Inflammatory macrophage treated with lipopolysaccharide for 4 hours (primary cell): ENCODE measurements around the gene PAM16.

Experiments
- DNase-seq: peaks from one replicate; pipeline ENCODE4 v3.0.0-alpha.2; 2020

PAM16 gene

DNA sequence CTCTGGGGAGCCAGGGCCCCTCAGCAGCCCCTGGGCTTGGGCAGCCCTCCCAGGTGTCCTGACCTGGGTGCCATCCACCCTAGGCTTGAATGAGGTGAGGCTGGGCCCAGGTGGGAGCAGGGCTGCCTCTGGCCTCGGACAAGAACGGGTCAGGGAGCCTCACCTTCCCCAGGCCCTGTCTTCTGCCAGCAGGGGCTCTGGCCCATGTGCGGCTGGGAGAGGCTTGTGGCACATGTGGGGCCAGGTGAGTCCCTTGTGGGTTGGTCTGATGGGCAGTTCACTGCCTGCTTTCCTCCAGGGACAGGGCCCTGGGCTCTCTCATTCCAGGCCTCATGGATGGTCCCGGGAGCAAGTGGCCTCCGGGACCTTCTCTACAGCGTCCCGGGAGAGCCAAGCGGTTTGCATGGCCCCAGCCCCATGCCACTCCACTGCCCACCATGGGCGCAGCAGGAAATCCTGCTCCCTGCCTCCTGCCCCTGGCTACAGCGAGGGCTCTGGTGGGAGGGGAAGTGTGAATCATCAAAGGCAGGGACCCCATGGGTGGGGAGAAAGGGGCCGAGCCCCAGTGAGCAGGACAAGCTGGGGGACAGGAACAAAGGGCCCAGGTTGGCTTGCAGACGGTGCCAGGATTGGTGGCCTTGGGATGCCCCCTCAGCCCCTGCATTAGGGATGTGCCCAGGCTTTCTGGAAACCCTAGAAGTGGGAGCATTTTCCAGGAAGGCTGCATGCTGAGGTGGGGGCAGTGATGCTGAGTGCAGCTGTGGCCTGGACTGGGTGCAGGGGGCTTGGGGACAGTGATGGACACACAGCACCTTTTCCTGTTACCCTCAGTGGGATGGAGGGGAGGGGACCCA, 32.7 kb upstream of the PAM16 start:
- no peak for DNase-seq

- no peak for DNase-seq
Observed at GRCh38 chr16:4382795-4383357, 31.8 kb upstream of the PAM16 start.

DNA sequence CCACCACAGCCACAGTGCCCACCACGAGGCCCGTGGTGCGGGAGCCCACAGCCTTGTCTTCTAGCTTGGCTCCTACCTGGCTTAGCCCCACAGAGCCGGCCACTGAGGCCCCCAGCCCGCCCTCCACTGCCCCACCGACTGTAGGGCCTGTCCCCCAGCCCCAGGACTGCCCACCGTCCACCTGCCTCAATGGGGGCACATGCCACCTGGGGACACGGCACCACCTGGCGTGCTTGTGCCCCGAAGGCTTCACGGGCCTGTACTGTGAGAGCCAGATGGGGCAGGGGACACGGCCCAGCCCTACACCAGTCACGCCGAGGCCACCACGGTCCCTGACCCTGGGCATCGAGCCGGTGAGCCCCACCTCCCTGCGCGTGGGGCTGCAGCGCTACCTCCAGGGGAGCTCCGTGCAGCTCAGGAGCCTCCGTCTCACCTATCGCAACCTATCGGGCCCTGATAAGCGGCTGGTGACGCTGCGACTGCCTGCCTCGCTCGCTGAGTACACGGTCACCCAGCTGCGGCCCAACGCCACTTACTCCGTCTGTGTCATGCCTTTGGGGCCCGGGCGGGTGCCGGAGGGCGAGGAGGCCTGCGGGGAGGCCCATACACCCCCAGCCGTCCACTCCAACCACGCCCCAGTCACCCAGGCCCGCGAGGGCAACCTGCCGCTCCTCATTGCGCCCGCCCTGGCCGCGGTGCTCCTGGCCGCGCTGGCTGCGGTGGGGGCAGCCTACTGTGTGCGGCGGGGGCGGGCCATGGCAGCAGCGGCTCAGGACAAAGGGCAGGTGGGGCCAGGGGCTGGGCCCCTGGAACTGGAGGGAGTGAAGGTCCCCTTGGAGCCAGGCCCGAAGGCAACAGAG, 31.0 kb upstream of the PAM16 start:
- DNase-seq = no peak

GRCh38 chr16:4381072-4381934, 30.2 kb upstream of the PAM16 start:
- no peak for DNase-seq

DNA sequence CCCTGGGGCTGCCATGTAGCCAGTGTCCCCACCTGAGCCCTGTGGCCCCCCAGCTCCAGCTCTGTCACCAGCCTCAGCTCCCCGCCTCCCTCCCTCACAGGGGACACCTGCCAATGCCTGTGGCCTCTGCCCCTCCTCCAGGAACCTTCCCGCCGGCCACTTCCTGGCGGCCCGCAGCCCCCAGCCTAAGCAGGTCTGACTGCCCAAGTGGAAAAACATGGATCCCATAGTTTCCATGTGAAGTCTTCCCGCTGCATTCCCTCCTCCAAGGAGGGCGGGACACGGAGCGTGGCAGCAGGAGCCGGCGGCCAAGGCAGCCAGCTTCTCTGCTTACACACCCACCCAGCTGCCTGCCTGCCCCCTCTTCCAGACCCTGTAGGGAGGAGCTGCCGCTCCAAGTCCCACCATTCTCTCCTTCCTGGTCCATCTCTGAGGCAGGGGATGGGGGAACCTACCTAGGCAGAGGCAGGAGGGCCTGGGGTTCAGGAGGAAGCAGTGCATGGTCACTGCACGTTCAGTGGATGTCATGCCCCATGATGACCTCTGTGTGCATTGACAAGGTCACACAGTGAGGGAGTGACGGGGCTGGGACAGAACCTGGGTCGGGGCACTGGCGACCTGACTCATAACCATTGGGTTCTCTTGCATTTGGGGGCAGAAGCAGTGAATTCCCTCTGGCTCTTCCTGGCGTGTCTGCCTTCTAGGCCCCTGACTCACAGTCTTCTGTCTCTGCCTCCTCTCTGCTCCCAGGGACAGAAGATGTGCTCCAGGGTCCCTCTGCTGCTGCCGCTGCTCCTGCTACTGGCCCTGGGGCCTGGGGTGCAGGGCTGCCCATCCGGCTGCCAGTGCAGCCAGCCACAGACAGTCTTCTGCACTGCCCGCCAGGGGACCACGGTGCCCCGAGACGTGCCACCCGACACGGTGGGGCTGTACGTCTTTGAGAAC, 29.3 kb upstream of the PAM16 start:
- no peak for DNase-seq

DNA sequence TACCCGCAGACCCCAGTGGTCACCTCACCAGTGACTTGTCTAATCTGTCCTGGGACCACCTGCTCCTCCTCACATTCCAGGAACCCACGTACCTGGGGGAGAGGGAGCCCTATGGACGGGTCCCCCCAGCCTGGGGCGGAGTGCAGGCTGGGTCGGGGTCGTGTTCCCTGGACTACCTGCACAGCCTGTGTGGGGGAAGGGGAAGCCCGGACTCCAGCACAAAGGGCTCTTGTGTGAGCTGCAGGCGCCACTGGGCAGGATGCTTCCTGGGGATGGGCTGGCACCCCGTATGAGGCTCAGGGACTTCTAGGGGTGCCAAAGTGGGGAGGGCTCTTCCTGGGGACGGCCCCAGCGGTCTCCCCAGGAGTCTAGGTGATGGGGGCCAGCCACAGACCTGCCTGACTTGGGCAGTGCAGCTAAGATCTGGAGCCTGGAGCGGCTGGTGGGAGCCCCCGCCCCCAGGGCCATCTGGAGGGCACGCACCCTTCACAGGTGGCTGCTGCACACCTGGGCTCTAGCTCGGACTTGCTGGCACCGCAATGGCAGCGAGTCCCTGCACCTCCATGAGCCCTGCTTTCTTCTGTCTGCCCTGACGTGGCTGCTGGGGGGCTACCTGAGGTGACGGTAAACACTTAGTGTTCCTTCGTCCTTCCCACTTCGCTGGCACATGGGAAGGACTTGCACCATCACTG, 28.0 kb upstream of the PAM16 start:
- DNase-seq = no peak

DNA sequence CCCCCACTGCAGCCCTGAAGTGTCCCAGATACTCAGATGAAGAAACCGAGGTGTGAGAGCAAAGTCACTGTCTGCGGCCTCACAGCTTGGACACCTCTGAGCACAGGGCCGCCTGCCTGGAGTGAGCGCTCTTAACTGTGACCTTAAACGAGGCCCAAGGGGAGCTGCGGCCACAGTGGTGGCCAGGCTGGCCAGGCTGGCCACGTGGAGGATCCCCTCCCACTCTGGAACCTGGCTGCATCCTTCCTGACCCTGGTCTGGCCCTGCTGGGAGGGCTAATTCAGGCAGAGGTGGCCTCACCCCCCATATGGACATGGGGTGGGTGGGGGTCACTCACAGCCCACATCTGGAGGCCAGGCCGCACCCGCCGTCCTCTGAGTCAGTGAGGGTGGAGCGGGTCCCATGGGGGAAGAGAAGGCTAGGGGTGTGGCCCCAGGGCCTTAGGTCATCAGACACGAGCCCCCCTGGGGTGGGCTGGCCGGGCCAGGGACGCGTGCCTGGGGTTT, 27.1 kb upstream of the PAM16 start:
- DNase-seq = no peak

GRCh38 chr16:4377573-4378154, 26.5 kb upstream of the PAM16 start:
- DNase-seq = no peak

- DNase-seq = no peak
Observed at GRCh38 chr16:4376893-4377572, 25.9 kb upstream of the PAM16 start.

- no peak for DNase-seq
Observed at GRCh38 chr16:4376126-4376892, 25.2 kb upstream of the PAM16 start.

DNA sequence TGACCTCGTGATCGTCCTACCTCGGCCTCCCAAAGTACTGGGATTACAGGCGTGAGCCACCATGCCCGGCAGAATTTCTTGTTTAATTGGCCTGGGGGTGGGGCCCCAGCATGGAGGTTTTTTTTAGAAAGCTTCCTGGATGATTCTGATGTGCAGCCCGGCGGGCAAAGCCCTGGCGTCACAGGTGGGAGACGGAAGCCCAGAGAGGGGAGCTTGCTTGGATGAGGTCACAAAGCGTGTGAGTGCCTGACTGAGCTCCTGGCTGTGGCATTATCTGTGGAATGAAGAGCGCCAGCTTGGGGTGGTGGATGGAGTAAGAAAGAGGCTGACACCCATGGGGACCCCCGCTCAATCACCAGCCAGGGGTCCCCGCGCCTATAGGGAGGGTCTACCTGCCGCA, 24.6 kb upstream of the PAM16 start:
- DNase-seq = no peak

- DNase-seq = no peak
Observed at GRCh38 chr16:4373909-4374742, 23.0 kb upstream of the PAM16 start.

- no peak for DNase-seq
Observed at GRCh38 chr16:4373356-4373908, 22.3 kb upstream of the PAM16 start.

DNA sequence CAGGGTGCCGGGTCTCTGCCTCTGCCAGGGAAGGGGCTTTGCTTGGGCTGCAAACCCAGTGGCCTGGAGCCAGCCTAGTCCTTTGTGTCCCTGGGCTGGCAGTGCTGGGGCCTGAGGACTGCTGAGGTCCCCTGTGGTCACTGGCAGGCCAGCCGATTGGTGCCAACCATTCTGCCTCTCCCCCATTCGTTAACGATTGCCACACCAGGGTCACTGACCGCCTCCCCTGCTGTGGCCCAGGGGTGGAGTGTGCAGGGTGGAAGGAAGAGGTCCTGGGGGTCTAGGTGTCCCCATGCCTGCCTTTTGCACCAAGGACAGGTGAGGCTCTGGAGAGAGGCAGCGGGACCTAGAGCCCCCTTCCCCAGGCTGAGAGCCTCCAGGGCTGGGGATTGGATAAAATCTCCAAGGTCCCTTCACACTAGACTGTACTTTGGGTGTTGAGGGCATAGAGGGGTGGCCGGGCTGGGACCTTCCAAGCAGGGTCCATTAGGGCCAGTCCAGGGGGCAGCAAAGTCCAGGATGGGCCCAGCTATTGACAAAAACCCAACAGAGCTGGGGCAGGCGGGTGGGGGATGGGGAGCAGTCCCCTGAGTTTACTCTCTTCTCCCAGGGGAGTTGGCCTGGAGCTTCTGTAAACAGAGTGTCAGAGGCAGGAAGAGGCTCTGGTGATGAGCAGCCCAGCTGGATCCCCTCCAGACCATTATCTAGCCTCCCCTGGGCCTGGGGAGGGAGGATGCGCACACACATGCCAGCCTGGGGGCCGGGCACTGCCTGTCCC, 21.6 kb upstream of the PAM16 start:
- DNase-seq = no peak

DNA sequence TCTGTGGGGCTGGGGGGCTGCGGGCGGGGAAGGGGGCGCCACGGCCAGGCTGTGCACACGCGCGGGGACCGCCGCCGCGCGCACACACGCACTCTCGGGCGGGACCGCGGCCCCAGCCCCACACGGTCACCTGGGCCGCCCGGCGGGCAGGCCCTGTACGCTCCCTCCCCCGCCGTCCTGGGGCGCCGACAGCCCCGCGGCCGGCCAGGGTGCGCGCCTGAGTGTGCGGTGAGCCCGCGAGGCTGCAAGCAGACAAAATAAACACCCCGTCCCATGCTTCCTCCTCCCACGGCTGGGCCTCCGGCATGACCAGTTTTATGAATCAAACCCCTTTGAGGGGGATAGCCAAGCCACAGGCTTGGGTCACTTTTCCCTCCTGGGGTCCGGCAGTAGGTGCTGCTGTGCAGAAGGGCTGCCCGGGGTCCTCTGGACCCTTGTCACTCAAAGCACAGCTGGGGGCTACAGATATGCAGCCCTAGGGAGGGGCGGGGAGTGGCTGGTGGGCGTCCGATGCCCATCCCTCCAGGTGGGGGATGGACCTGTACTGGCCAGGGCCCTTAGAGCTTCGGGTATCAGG, 21.0 kb upstream of the PAM16 start:
- DNase-seq = no peak

- DNase-seq = peak; percentile 46
Observed at GRCh38 chr16:4371357-4372000, 20.4 kb upstream of the PAM16 start, which contains the start of gene VASN. Gene VASN, plus strand, starts transcription at chr16:4371848. Its CDS starts 9,030 bp downstream, at chr16:4380878.
